Liver (tissue), 9 donors: ENCODE measurements around the gene RASGRP1. TPM values are rescaled to one million over a fixed set of nuclear protein-coding genes. Genes with fewer than 3 reads are reported as not detected.

Experiments used
- DNase-seq: peaks from one replicate; pipeline ENCODE4 v3.0.0-alpha.2; 2017; ENCODE audit warnings: low spot score
- H3K27ac ChIP-seq, 2 donors: one replicate each; pipeline ENCODE4 v1.7.0; 2013; ENCODE audit warnings: inconsistent platforms in 2 of 2, low read length in 2 of 2, control low read depth in 1 of 2, low read depth in 1 of 2, mild to moderate bottlenecking in 1 of 2
- H3K27me3 ChIP-seq, 4 donors: one replicate each; pipeline versions ENCODE4 v1.6.1 to v1.7.0; 2013; ENCODE audit warnings: low read length in 3 of 4, inconsistent platforms in 1 of 4, mild to moderate bottlenecking in 1 of 4, moderate library complexity in 1 of 4; ENCODE audit not compliant: control insufficient read depth in 4 of 4, insufficient read depth in 4 of 4
- H3K36me3 ChIP-seq, 4 donors: one replicate each; pipeline versions ENCODE4 v1.6.1 to v1.7.0; 2013; ENCODE audit warnings: low read length in 3 of 4, mild to moderate bottlenecking in 3 of 4, low read depth in 1 of 4, moderate library complexity in 1 of 4; ENCODE audit not compliant: control insufficient read depth in 4 of 4, insufficient read depth in 3 of 4
- H3K4me1 ChIP-seq, 4 donors: one replicate each; pipeline versions ENCODE4 v1.6.1 to v1.7.0; 2013; ENCODE audit warnings: low read length in 3 of 4, mild to moderate bottlenecking in 3 of 4, moderate library complexity in 1 of 4; ENCODE audit not compliant: control insufficient read depth in 4 of 4, insufficient read depth in 4 of 4
- H3K4me3 ChIP-seq, 3 donors: one replicate each; pipeline versions ENCODE4 v1.6.1 to v1.7.0; 2013; ENCODE audit warnings: low read length in 3 of 3, control low read depth in 1 of 3, low read depth in 1 of 3, mild to moderate bottlenecking in 1 of 3
- H3K9ac ChIP-seq, 2 donors: one replicate each; pipeline ENCODE4 v1.7.0; 2013; ENCODE audit warnings: low read length in 2 of 2, mild to moderate bottlenecking in 2 of 2, moderate library complexity in 2 of 2, control low read depth in 1 of 2, low read depth in 1 of 2
- H3K9me3 ChIP-seq, 4 donors: one replicate each; pipeline versions ENCODE4 v1.6.1 to v1.7.0; 2013; ENCODE audit warnings: low read length in 3 of 4; ENCODE audit not compliant: control insufficient read depth in 4 of 4
- ATF3 ChIP-seq: IDR thresholded peaks from 2 replicates; pipeline ENCODE4 v1.6.1; 2016; ENCODE audit warnings: antibody characterized with exemption
- EGR1 ChIP-seq, 2 donors: IDR thresholded peaks; 2 replicates each; pipeline ENCODE4 v1.6.1; 2016 to 2018; ENCODE audit warnings: antibody characterized with exemption in 2 of 2, low read depth in 2 of 2
- FOXA1 ChIP-seq: IDR thresholded peaks from 2 replicates; pipeline ENCODE4 v1.6.1; 2016; ENCODE audit warnings: antibody characterized with exemption
- FOXA2 ChIP-seq: IDR thresholded peaks from 2 replicates; pipeline ENCODE4 v1.6.1; 2016; ENCODE audit warnings: antibody characterized with exemption
- GABPA ChIP-seq, 2 donors: IDR thresholded peaks in 1 of 2; conservative IDR thresholded peaks in 1 of 2; 2 replicates each; pipeline ENCODE4 v1.6.1; 2016; ENCODE audit warnings: antibody characterized with exemption in 2 of 2, mild to moderate bottlenecking in 1 of 2, moderate library complexity in 1 of 2
- HNF4A ChIP-seq, 2 donors: conservative IDR thresholded peaks; 2 replicates each; pipeline ENCODE4 v1.6.1; 2016; ENCODE audit warnings: antibody characterized with exemption in 2 of 2, mild to moderate bottlenecking in 2 of 2
- HNF4G ChIP-seq: IDR thresholded peaks from 2 replicates; pipeline ENCODE4 v1.6.1; 2016; ENCODE audit warnings: antibody characterized with exemption
- JUND ChIP-seq, 2 donors: IDR thresholded peaks; 2 replicates each; pipeline ENCODE4 v1.6.1; 2016; ENCODE audit warnings: antibody characterized with exemption in 2 of 2
- NR2F2 ChIP-seq: IDR thresholded peaks from 2 replicates; pipeline ENCODE4 v1.6.1; 2016; ENCODE audit warnings: antibody characterized with exemption
- RAD21 ChIP-seq, 2 donors: IDR thresholded peaks; 2 replicates each; pipeline ENCODE4 v1.6.1; 2016; ENCODE audit warnings: antibody characterized with exemption in 2 of 2, mild to moderate bottlenecking in 2 of 2
- REST ChIP-seq: IDR thresholded peaks from 2 replicates; pipeline ENCODE4 v1.6.1; 2016; ENCODE audit warnings: antibody characterized with exemption, mild to moderate bottlenecking
- RXRA ChIP-seq, 2 donors: IDR thresholded peaks; 2 replicates each; pipeline ENCODE4 v1.6.1; 2017 to 2018; ENCODE audit warnings: antibody characterized with exemption in 2 of 2, mild to moderate bottlenecking in 1 of 2
- SP1 ChIP-seq: IDR thresholded peaks from 2 replicates; pipeline ENCODE4 v1.6.1; 2018; ENCODE audit warnings: antibody characterized with exemption, mild to moderate bottlenecking
- TAF1 ChIP-seq: conservative IDR thresholded peaks from 2 replicates; pipeline ENCODE4 v1.6.1; 2016; ENCODE audit warnings: antibody characterized with exemption, mild to moderate bottlenecking
- YY1 ChIP-seq: IDR thresholded peaks from 2 replicates; pipeline ENCODE4 v1.6.1; 2016; ENCODE audit warnings: antibody characterized with exemption, mild to moderate bottlenecking
- ZBTB33 ChIP-seq: IDR thresholded peaks from 2 replicates; pipeline ENCODE4 v1.6.1; 2016; ENCODE audit warnings: antibody characterized with exemption
- WGBS: extraction: QIAGEN DNeasy Blood & Tissue Kit; methylation state at CpG from one replicate; pipeline ENCODE4 v1.1.7; 2013; 5-methylcytosine and 5-hydroxymethylcytosine counted together
- polyA plus RNA-seq, 2 donors: library from polyadenylated mRNA; stranded (reverse) in 1 of 2; unstranded in 1 of 2; fragments of 200-250 nt in 1 of 2; fragments of >200 nt in 1 of 2; fragmentation: Nextera tagmentation in 1 of 2; extraction: Ambion mirVana in 1 of 2; gene quantifications; one replicate each; pipeline versions ENCODE4 v1.2.1 to v1.2.3, GENCODE V29; 2013 to 2015
- total RNA-seq, 2 donors: library from RNA; depleted of rRNA; stranded (reverse); fragments of >200 nt; gene quantifications; one replicate each; pipeline ENCODE4 v1.2.3, GENCODE V29; 2014
- TF ChIP-seq, protein P1 (sequence below): IDR thresholded peaks from 2 replicates; pipeline ENCODE4 v1.6.1; 2016; ENCODE audit warnings: antibody characterized with exemption
- TF ChIP-seq, protein P2 (sequence below): fragments of 150-350 bp; IDR thresholded peaks from 2 replicates; pipeline ENCODE4 v1.5.1; 2017; ENCODE audit warnings: improper control_type of control experiment, low read depth, low read length; ENCODE audit not compliant: missing input control
- donor health status: healthy.
- donor health status: healthy.
- donor health status: healthy.
- donor health status: healthy.
- donor health status: healthy.

The RASGRP1 gene
- total and polyA plus RNA-seq, 4 donors: 0.17 to 0.75 (median 0.47) TPM

- TF ChIP-seq NR2F2: no peak
- TF ChIP-seq FOXA1: no peak
- TF ChIP-seq ATF3: no peak
- TF ChIP-seq YY1: no peak
- TF ChIP-seq FOXA2: no peak
Observed at GRCh38 chr15:38474155-38474757, 90.4 kb downstream of the RASGRP1 start (continued).

GRCh38 chr15:38471974-38472373 is 92.6 kb downstream of the RASGRP1 start:
- TF ChIP-seq NR2F2 (no peak), RAD21 (IDR thresholded peaks at IDR 0.05) (no peak), JUND (IDR thresholded peaks at IDR 0.05) (no peak), REST (no peak), YY1 (no peak), ATF3 (no peak), HNF4A (conservative IDR thresholded peaks at IDR 0.05) (no peak)
- peaks cover 0 to 23% (median 5%) of the 10 kb centered on the region in 4 donors for H3K36me3 ChIP-seq
- H3K4me1 ChIP-seq: no peaks in the 10 kb centered on the region
- H3K27me3 ChIP-seq: no peaks in the 10 kb centered on the region
- no peak overlapping the region for H3K27ac ChIP-seq
- H3K9me3 ChIP-seq: no peaks in the 10 kb centered on the region
- 95% methylated on average over 2 of the region's 2 CpGs for WGBS
- no peak overlapping the region for H3K9ac ChIP-seq
- no peak for DNase-seq
- no peak overlapping the region for H3K4me3 ChIP-seq

DNA sequence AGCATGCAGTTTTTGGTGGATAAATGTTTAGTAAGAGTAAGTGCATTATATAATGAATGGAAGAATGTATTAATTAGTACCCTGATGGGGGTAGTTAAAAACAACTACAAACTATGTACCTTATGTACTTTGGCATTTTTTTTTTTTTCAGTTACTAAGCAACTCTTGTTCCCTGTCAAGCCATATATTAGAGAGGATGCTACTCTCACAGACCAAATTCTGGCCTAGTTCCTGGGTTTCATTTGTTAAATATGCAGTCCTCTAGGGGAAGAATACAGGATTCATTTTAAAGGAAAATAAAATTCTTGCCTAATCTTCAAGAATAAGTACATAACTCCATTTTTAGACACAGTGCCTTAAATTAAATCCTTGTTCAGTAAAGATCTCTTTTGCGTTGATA is 93.8 kb downstream of the RASGRP1 start:
- Histone ChIP-seq H3K4me1 (no peaks in the 10 kb centered on the region), H3K9me3 (no peaks in the 10 kb centered on the region), H3K27ac (no peak overlapping the region), H3K4me3 (no peak overlapping the region), H3K36me3 (peaks cover 0 to 19% (median 4%) of the 10 kb centered on the region in 4 donors), H3K27me3 (no peaks in the 10 kb centered on the region), H3K9ac (no peak overlapping the region)
- WGBS: 95% methylated on average over 1 of the region's 1 CpG
- DNase-seq: no peak
- no peak for TF ChIP-seq YY1
- no peak for TF ChIP-seq SP1
- TF ChIP-seq RXRA (IDR thresholded peaks at IDR 0.05): no peak
- TF ChIP-seq FOXA2: no peak
- no peak for TF ChIP-seq ZBTB33
- TF ChIP-seq EGR1 (IDR thresholded peaks at IDR 0.05; ENCODE audit: low read depth in 2 of 2): no peak
- TF ChIP-seq, protein P1, sequence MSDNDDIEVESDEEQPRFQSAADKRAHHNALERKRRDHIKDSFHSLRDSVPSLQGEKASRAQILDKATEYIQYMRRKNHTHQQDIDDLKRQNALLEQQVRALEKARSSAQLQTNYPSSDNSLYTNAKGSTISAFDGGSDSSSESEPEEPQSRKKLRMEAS: no peak
- TF ChIP-seq GABPA (IDR thresholded peaks at IDR 0.05 in 1 of 2, conservative IDR thresholded peaks at IDR 0.05 in 1 of 2): no peak
- TF ChIP-seq HNF4A (conservative IDR thresholded peaks at IDR 0.05): no peak
- TF ChIP-seq, protein P2, sequence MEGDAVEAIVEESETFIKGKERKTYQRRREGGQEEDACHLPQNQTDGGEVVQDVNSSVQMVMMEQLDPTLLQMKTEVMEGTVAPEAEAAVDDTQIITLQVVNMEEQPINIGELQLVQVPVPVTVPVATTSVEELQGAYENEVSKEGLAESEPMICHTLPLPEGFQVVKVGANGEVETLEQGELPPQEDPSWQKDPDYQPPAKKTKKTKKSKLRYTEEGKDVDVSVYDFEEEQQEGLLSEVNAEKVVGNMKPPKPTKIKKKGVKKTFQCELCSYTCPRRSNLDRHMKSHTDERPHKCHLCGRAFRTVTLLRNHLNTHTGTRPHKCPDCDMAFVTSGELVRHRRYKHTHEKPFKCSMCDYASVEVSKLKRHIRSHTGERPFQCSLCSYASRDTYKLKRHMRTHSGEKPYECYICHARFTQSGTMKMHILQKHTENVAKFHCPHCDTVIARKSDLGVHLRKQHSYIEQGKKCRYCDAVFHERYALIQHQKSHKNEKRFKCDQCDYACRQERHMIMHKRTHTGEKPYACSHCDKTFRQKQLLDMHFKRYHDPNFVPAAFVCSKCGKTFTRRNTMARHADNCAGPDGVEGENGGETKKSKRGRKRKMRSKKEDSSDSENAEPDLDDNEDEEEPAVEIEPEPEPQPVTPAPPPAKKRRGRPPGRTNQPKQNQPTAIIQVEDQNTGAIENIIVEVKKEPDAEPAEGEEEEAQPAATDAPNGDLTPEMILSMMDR: no peak
- no peak for TF ChIP-seq RAD21 (IDR thresholded peaks at IDR 0.05)
- no peak for TF ChIP-seq NR2F2
- TF ChIP-seq HNF4G: no peak
- TF ChIP-seq JUND (IDR thresholded peaks at IDR 0.05): no peak
- TF ChIP-seq TAF1: no peak
- no peak for TF ChIP-seq REST
- no peak for TF ChIP-seq FOXA1
